Measurements from ENCODE around the gene PLB1.

The PLB1 gene

DNA sequence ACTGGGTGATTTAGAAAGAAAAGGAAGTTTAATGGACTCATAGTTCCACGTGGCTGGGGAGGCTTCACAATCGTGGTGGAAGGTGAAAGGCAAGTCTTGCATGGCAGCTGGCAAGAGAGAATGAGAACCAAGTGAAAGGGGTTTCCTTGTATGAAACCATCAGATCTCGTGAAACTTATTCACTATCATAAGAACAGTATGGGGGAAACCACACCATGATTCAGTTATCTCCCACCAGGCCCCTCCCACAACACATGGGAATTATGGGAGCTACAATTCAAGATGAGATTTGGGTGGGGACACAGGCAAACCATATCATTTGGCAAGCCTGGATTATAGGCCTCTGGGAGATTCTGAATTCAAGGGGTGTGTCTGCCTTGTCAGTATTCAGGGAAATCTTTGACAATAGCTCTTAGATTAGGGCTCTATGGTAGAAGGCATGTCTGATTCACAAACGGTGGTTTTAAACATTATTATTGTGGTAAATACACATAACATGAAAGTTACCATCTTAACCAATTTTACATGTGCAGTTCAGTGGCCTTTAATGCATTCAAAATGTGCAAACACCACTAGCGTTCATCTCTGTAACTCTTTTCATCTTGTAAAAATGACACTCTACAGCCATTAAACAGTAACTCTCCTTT is 15.3 kb upstream of the PLB1 start:
- DNase-seq (ENCODE audit: low read depth, low spot score) = no peak
- TF ChIP-seq, protein P1, sequence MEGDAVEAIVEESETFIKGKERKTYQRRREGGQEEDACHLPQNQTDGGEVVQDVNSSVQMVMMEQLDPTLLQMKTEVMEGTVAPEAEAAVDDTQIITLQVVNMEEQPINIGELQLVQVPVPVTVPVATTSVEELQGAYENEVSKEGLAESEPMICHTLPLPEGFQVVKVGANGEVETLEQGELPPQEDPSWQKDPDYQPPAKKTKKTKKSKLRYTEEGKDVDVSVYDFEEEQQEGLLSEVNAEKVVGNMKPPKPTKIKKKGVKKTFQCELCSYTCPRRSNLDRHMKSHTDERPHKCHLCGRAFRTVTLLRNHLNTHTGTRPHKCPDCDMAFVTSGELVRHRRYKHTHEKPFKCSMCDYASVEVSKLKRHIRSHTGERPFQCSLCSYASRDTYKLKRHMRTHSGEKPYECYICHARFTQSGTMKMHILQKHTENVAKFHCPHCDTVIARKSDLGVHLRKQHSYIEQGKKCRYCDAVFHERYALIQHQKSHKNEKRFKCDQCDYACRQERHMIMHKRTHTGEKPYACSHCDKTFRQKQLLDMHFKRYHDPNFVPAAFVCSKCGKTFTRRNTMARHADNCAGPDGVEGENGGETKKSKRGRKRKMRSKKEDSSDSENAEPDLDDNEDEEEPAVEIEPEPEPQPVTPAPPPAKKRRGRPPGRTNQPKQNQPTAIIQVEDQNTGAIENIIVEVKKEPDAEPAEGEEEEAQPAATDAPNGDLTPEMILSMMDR (IDR thresholded peaks at IDR 0.05; ENCODE audit: insufficient read depth, low read length, missing control alignments) = no peak
- no peak overlapping the region for H3K4me3 ChIP-seq (ENCODE audit: low read depth, low read length)
- ChIA-PET POLR2A (no interaction called here), CTCF (interaction anchor here (1.4 to 1.6 kb wide), 3 partner anchors 8 to 777 kb away, joined by 3 to 4 read pairs (median 4); no protein-coding TSS in a partner anchor)

DNA sequence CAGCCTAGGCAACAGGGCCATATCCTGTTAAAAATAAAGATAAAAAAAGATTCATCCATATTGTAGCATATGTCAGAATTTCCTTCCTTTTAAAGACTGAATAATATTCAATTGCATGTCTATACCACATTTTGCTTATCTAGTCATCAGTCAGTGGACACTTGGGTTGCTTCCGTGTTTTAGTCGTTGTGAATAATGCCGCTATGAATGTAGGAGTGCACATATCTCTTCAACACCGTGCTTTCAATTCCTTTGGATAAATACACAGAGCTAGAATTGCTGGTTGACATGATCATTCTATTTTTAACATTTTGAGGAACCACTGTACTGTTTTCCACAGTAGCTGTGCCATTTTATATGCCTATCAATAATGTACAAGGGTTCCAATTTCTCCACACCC is 14.0 kb upstream of the PLB1 start:
- ChIA-PET CTCF (no interaction called here), POLR2A (no interaction called here)
- no peak for DNase-seq (ENCODE audit: low read depth, low spot score)
- no peak overlapping the region for H3K4me3 ChIP-seq (ENCODE audit: low read depth, low read length)
- TF ChIP-seq, protein P1 (IDR thresholded peaks at IDR 0.05; ENCODE audit: insufficient read depth, low read length, missing control alignments) = no peak

DNA sequence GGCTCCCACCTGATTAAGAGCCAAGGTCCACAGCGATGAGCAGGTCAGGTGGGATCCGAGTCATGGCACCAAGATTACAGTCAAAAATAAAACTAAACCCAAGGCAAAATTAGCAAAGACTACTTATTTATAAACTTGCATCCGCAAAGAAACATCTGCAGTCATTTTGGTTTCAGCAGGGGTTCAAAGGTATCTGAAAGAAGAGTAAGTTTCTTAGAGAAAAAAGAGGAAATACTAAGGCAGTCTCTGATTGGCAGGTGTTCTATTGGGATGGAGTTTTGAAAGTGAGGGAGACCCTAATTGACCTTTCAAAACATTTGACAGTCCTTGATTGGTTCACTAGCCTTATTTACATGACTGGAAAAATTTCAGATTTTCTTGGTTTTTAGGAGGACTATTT is 11.0 kb upstream of the PLB1 start:
- CTCF ChIA-PET = no interaction called here
- POLR2A ChIA-PET = no interaction called here
- TF ChIP-seq, protein P1 (IDR thresholded peaks at IDR 0.05; ENCODE audit: insufficient read depth, low read length, missing control alignments) = no peak
- no peak overlapping the region for H3K4me3 ChIP-seq (ENCODE audit: low read depth, low read length)
- no peak for DNase-seq (ENCODE audit: low read depth, low spot score)

DNA sequence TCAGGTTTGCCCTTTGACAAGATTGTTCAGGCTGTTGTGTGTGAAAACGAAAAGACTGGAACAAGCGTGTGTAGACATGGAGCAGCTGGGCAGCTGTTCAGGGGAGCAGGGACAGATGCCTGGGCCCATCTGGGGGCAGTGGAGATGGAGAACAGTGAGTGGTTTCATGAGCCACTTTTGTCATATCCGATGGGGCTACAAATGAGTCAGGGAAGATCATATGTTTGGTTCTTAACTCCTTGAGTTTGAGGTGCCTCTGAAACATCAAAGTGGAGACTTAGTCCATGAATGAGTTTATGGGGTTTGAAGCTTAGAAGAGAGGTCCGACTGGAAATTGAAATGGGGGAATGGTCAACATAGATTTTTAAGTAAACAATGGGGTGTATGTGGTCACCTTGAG is 9.3 kb upstream of the PLB1 start:
- no peak overlapping the region for H3K4me3 ChIP-seq (ENCODE audit: low read depth, low read length)
- POLR2A ChIA-PET = no interaction called here
- no peak for DNase-seq (ENCODE audit: low read depth, low spot score)
- CTCF ChIA-PET = no interaction called here
- TF ChIP-seq, protein P1 (IDR thresholded peaks at IDR 0.05; ENCODE audit: insufficient read depth, low read length, missing control alignments) = no peak

DNA sequence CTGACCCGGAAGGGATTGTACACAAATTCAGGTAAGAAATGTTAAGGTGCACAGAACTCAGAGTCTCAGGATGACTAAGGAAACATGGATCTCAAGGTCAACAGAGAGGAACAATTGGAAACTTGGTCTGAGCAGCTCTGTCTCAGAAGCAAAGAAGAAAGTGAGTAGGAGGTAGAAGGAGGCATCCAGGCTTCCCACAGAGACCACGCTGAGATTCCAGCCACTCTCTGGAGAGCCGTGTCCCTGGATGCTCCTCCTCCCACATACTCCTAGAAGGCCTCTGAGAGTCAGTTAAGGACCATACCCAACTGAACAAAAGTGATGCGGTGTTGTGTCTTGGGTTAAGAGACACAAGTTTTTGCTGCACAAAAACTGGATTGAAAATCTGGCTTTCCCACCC is 8.6 kb upstream of the PLB1 start:
- POLR2A ChIA-PET = no interaction called here
- TF ChIP-seq, protein P1 (IDR thresholded peaks at IDR 0.05; ENCODE audit: insufficient read depth, low read length, missing control alignments) = no peak
- H3K4me3 ChIP-seq (ENCODE audit: low read depth, low read length) = no peak overlapping the region
- CTCF ChIA-PET = no interaction called here
- DNase-seq (ENCODE audit: low read depth, low spot score) = no peak

DNA sequence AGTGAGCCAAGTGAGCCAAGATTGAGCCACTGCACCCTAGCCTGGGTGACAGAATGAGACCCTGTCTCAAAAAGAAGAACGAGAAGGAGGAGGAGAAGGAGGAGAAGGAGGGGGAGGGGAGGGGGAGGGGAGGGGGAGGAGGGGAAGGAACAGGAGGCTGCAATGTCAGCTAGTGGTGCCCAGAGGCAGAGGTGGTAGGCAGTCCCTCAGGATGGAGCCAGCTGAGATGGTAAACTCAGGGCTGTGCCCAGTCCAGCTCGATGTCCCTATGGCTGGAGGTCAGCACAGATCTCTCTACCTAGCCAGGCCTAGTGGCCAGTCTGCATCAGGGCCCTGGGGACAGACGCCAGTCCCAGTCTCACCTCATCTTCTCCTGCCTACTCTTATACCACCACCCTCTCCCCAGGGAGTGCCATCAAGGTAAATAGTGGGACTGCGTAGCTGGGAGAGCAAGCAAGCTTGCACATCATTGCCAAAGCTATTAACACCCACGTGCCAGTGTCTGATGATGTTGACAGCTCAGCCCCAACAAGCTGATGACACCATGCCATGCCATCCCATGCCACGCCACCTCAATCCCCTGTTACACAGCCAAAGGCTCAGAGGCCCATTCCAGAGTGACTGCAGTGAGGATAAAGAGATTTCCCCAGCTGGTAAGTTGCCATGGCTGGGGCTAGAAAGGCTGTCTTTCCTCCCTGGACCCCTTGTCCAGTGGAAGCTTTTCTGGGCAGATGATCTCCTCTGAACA is 7.6 kb upstream of the PLB1 start:
- TF ChIP-seq, protein P1 (IDR thresholded peaks at IDR 0.05; ENCODE audit: insufficient read depth, low read length, missing control alignments) = no peak
- H3K4me3 ChIP-seq (ENCODE audit: low read depth, low read length) = no peak overlapping the region
- POLR2A ChIA-PET = no interaction called here
- CTCF ChIA-PET = interaction anchor here (1.3 kb wide), 1 partner anchor 8 kb away, joined by 4 read pairs; no protein-coding TSS in a partner anchor
- DNase-seq (ENCODE audit: low read depth, low spot score) = no peak

Measured in AG04449 (cell line).